22Rv1 (cell line): ENCODE measurements around the gene SORCS2.

Experiments
- CTCF ChIP-seq: fragments of 450-650 bp; IDR thresholded peaks from 2 replicates; pipeline ENCODE4 v1.5.1; 2017; ENCODE audit warnings: mild to moderate bottlenecking
- ZFX ChIP-seq: fragments of 450-650 bp; IDR thresholded peaks from 2 replicates; pipeline ENCODE4 v1.6.1; 2017; ENCODE audit warnings: antibody characterized with exemption, borderline replicate concordance

DNA sequence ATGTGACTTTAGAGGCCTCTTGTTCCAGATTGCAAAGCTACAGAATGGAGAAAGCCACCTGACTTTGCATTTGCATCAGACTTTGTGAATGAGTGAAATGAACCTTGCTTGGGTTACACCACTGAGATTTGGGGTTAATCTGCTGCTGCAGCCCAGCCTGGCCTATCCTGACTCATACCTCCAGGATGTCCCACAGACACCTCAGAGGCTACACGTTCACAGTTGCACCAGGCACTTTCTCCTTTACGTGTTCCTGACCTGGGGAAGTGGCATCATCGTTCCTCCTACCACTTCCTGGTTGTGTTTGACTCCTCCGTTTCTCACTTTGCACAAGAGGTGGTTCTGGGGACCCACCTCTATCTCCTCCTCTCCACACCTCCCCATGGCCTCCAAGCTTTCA is 9.2 kb upstream of the SORCS2 start:
- TF ChIP-seq CTCF, result no peak
- no peak for TF ChIP-seq ZFX
